ENCODE data around the gene PTPRN2. TPM values are rescaled to one million over a fixed set of nuclear protein-coding genes. Genes with fewer than 3 reads are reported as not detected.
"Not testable (repeated sequence)": the region's sequence is repeated elsewhere in the genome, so short reads cannot be mapped to it uniquely, and the experiment has no call there.

PTPRN2 gene
- polyA plus RNA-seq, 1 donor = 5.7 TPM

DNA sequence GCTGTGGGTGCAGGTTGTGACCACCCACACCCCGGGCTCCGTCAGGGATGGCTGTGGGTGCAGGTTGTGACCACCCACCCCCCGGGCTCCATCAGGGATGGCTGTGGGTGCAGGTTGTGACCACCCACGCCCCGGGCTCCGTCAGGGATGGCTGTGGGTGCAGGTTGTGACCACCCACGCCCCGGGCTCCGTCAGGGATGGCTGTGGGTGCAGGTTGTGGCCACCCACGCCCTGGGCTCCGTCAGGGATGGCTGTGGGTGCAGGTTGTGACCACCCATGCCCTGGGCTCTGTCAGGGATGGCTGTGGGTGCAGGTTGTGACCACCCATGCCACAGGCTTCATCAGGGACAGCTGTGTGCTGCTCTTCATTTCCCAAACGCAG, 53.5 kb downstream of the PTPRN2 start:
- not testable (repeated sequence) for DNase-seq

DNA sequence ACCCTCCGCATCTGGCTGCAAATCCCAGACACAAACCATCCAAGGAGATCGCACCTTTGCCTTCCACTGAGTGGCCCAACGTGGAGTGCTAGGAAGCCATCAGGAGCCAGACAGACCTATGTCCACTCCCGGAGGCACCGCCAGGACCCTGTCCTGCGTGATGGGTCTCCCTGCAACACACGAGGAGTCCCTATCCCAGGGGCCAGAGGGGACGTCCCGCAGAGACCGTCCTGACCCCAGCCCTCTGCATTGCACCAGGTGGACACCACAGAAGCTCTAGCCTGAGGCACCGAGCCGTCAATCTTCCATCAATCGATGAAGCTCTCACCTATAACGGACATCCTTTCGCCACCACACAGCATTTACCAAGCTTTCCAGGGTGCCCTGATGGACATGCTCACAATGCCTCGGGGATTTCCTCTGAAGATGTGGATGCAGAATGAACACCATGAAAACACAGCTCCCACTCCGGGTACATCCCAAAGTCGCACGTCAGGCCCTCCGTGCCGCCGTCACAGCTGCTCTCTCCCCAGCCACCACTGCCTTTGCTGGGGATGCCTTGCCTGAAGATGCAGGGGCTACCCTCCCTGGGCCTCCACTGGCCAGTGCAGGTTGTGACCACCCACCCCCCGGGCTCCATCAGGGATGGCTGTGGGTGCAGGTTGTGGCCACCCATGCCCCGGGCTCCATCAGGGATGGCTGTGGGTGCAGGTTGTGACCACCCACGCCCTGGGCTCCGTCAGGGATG, 54.1 kb downstream of the PTPRN2 start:
- DNase-seq = no peak

DNA sequence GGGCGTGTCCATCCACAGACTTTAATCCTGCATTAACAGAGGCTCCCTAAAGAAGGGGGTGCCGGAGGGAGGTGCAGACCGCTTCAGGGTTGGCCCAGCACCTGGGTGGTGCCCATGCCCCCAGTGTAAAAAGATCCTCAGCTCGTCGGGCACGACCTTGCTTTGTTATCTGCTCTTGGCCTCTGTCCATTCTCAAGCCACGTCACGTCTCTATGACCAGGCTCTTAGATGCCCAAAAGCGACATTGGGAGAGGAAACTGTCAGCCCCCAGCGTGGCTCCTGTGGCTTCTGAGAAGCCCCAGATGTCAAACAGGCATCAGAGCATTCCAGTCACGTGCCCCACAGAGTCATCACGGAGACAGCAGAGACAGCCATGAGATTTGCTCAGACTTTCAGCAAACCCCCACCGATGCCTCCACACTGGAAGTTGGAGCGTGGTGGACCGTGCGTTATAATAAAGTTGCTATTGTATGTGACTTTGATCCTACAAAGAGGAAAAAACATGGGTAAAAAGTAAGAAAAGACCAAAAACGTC, 55.5 kb downstream of the PTPRN2 start:
- DNase-seq = no peak

DNA sequence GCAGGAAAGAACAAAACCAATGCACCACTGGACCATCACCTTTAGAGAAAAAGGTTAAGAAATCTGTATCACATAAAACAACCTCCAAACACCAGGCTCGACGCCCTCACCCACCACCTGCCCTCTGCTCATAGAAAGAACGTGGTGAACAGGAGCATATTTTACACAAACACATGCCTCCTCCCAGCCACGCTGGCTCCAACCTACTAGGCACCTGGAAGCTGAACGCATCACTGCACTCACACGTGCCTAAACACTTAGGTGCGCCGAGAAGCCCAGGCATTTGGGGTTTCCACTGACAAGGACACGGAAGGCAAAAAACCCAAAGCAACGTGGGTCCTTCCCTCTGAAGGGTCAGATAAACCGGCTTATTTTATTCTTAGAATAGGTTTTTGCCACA, 56.0 kb downstream of the PTPRN2 start:
- no peak for DNase-seq

- no peak for DNase-seq
Measured at GRCh38 chr7:158530800-158531609, 56.6 kb downstream of the PTPRN2 start.

DNA sequence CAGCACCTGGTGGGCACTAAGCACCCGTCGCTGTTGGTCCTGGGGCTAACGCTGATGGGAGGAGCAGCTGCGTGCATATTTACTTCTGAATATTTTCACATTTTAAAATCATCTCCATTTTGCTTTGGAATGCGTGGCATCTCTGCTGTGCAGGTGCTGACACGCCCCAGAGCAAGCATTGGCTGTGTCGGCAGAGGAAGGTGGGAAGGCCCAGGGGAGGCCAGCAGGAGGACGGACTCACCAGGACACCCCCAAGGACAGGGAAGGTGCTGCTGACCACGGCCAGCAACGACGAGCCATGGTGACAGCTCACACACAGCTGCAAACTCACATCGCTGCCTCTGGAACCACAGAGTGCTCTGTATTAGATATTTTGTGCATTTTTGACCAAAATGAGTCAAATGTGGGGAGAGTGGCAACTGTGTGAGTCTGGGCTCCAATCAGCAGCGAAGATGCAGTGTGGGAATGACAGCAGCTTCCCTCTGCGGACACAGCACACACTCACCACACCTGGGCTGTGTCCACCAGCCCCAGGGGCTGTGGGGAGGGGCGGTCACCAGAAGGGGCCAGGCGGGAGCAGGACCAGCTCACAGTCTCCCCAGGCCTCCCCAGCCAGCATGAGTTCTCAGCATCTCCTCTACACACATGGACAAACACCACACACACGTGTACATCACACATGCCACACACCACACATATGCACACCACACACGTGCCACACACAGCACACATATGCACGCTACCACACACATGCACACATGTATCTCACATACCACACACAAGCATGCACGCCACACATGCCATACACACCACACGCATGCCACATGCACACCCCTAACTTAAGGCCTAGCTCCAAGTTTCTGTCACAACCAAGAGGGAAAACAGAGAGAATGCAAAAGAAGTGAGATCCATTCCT, 58.2 kb downstream of the PTPRN2 start:
- no peak for DNase-seq

GRCh38 chr7:158527915-158528502, 59.6 kb downstream of the PTPRN2 start:
- DNase-seq = no peak

- DNase-seq = no peak
Measured at GRCh38 chr7:158527495-158527894, 60.1 kb downstream of the PTPRN2 start.

- no peak for DNase-seq
Measured at GRCh38 chr7:158527038-158527437, 60.6 kb downstream of the PTPRN2 start.

GRCh38 chr7:158526531-158526930, 61.1 kb downstream of the PTPRN2 start:
- no peak for DNase-seq

DNA sequence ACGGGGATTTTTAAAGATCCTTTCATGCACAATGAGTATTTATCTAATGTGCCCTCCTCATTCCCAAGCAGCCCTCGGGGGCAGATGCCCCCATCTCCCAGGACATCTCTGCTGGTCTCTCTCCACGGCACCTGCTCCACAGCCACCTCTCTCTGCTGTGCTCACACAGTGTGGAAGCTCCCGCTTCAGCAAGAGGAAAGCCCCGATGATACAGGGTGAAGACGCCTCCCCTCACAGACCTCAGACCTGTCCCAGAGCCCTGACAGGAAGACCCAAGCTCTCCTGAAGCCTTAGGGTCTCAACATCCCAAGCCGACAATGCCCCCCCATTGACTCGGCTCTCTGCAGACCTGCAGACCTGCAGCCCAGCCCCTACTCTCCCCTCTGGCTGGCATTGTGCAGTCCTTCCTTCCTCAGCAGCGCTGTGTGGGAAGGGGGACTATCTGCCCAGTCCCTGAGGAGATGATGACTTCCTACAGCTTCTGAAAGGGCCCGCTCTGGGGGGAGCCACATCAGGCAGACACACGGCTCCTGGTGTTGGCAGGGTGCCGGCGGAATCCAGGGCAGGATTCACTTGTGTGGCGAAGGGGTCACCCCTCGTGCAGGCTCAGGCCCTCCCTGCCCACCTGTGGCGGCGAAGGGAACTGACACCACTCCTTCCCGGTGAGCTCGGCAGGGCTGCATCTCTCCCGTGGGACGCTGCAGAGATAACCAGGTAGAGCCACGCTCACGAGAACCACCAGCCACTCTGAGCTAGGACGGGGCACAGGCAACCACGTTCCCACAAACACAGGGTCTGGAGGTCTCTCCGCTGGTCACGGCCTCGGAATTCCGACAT, 61.8 kb downstream of the PTPRN2 start:
- DNase-seq = no peak

- DNase-seq = no peak
Measured at GRCh38 chr7:158524749-158525635, 62.6 kb downstream of the PTPRN2 start.

GRCh38 chr7:158524286-158524685, 63.3 kb downstream of the PTPRN2 start:
- not testable (repeated sequence) for DNase-seq

- not testable (repeated sequence) for DNase-seq
Measured at GRCh38 chr7:158523877-158524276, 63.7 kb downstream of the PTPRN2 start.

GRCh38 chr7:158523165-158523856, 64.3 kb downstream of the PTPRN2 start:
- DNase-seq = not testable (repeated sequence)

DNA sequence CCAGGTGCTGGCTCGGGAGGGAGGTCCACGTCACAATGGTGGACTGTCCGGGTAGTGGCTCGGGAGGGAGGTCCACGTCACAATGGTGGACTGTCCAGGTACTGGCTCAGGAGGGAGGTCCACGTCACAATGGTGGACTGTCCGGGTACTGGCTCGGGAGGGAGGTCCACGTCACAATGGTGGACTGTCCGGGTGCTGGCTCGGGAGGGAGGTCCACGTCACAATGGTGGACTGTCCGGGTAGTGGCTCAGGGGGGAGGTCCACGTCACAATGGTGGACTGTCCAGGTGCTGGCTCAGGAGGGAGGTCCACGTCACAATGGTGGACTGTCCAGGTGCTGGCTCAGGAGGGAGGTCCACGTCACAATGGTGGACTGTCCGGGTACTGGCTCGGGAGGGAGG, 65.8 kb downstream of the PTPRN2 start:
- not testable (repeated sequence) for DNase-seq

GRCh38 chr7:158520825-158521224, 66.8 kb downstream of the PTPRN2 start:
- no peak for DNase-seq

DNA sequence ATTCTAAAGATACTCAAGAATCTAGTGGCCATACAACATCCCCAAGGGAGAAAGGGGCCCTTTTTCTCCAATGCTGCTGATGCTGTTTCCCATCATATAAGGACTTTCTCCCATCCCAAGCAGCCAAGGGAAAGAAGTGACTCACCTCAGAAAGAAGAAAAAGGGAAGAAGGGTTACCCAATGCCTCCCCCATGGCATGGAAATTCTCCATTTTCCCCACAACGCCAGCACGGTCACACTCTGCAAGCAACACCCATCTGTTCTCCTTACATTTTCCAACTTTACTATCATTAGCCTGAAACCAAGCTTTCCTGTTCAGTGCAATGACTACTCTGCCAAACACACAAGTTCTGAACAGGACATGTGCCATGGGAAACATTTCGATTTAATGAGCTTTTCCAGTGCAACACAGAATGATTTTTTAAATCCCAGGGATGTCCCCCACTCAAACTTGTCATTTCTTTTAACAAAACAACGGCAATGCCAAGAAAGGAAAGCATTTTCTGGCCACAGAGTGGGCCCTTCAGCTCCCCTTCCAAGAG, 67.9 kb downstream of the PTPRN2 start:
- no peak for DNase-seq

Measured in left kidney (tissue), 2 donors.